ENCODE results near the gene PIK3R2. TPM values are rescaled to one million over a fixed set of nuclear protein-coding genes. Genes with fewer than 3 reads are reported as not detected.

PIK3R2 gene
- total RNA-seq, 1 experiment from 2014 or later, result 38.1 TPM

DNA sequence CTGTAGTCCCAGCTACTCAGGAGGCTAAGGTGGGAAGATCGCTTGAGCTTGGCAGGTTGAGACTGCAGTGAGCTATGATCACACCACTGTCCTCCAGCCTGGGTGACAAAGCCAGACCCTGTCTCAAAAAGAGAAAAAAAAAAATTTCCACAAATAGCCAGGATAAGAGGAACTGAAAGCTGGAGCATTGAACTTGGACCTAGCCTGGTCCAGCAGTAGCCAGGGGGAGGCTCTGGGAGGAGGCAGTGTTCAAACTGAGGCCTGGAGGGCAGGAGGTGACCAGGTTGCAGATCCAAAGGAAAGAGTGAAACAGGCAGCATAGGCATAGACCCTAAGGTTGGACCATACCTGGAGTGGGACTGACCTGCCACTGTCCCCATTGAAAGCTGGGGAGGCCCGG lies 26.9 kb upstream of the PIK3R2 start:
- Histone ChIP-seq H3K4me3 (ENCODE audit: low read depth, low read length, poor library complexity, severe bottlenecking) (no peak overlapping the region), H3K36me3 (ENCODE audit: insufficient read depth, low read length, poor library complexity, severe bottlenecking) (no peaks in the 10 kb centered on the region), H3K27me3 (replicated peaks; ENCODE audit: insufficient read depth, low read depth, low read length, poor library complexity) (no peaks in the 10 kb centered on the region), H3K9me3 (ENCODE audit: low read depth, low read length, poor library complexity, severe bottlenecking) (no peaks in the 10 kb centered on the region), H3K27ac (ENCODE audit: low read depth, low read length, poor library complexity, severe bottlenecking) (no peak overlapping the region), H3K4me1 (ENCODE audit: insufficient read depth, low read length, poor library complexity, severe bottlenecking) (no peaks in the 10 kb centered on the region)
- BruUV-seq (replicated peaks), result no TSS peak
- POLR2A ChIA-PET (ENCODE audit: low non-redundant PET), result no interaction called here
- intact Hi-C loops (cut with micrococcal nuclease; ENCODE audit: unreplicated experiment), result no loop called here
- TF ChIP-seq EZH2 (IDR thresholded peaks at IDR 0.05; ENCODE audit: borderline replicate concordance, low read depth, low read length, poor library complexity, severe bottlenecking), result no peak
- TF ChIP-seq, protein P1, sequence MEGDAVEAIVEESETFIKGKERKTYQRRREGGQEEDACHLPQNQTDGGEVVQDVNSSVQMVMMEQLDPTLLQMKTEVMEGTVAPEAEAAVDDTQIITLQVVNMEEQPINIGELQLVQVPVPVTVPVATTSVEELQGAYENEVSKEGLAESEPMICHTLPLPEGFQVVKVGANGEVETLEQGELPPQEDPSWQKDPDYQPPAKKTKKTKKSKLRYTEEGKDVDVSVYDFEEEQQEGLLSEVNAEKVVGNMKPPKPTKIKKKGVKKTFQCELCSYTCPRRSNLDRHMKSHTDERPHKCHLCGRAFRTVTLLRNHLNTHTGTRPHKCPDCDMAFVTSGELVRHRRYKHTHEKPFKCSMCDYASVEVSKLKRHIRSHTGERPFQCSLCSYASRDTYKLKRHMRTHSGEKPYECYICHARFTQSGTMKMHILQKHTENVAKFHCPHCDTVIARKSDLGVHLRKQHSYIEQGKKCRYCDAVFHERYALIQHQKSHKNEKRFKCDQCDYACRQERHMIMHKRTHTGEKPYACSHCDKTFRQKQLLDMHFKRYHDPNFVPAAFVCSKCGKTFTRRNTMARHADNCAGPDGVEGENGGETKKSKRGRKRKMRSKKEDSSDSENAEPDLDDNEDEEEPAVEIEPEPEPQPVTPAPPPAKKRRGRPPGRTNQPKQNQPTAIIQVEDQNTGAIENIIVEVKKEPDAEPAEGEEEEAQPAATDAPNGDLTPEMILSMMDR (conservative IDR thresholded peaks at IDR 0.05; ENCODE audit: low read depth, low read length), result no peak
- CTCF ChIA-PET, result no interaction called here
- DNase-seq (ENCODE audit: low spot score), result no peak

DNA sequence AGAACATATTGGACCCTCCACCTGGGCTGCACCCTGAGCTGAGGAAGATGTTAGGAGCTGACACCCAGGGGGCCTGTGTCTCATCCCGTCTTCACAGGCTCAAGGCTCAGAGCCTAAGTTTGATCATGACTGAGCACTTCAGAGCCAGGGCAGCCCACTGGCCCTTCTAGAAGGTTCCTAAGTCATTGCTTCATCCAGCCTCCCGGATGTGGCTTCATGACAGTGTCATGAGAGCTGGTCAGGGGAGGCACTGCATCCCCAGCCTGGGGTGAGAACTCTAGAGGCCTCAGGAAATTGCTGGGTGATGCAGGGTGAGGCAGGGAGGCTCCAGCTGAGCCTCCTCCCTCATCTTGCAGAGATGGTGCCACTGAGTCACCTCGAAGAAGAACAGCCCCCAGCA lies 24.9 kb upstream of the PIK3R2 start:
- no peaks in the 10 kb centered on the region for H3K4me1 ChIP-seq (ENCODE audit: insufficient read depth, low read length, poor library complexity, severe bottlenecking)
- POLR2A ChIA-PET (ENCODE audit: low non-redundant PET), result no interaction called here
- DNase-seq (ENCODE audit: low spot score), result no peak
- no peak overlapping the region for H3K27ac ChIP-seq (ENCODE audit: low read depth, low read length, poor library complexity, severe bottlenecking)
- H3K27me3 ChIP-seq (replicated peaks; ENCODE audit: insufficient read depth, low read depth, low read length, poor library complexity), result no peaks in the 10 kb centered on the region
- H3K4me3 ChIP-seq (ENCODE audit: low read depth, low read length, poor library complexity, severe bottlenecking), result no peak overlapping the region
- H3K36me3 ChIP-seq (ENCODE audit: insufficient read depth, low read length, poor library complexity, severe bottlenecking), result no peaks in the 10 kb centered on the region
- BruUV-seq (replicated peaks), result no TSS peak
- intact Hi-C loops (cut with micrococcal nuclease; ENCODE audit: unreplicated experiment), result no loop called here
- CTCF ChIA-PET, result no interaction called here
- H3K9me3 ChIP-seq (ENCODE audit: low read depth, low read length, poor library complexity, severe bottlenecking), result no peaks in the 10 kb centered on the region
- TF ChIP-seq, protein P1 (conservative IDR thresholded peaks at IDR 0.05; ENCODE audit: low read depth, low read length), result no peak
- no peak for TF ChIP-seq EZH2 (IDR thresholded peaks at IDR 0.05; ENCODE audit: borderline replicate concordance, low read depth, low read length, poor library complexity, severe bottlenecking)

DNA sequence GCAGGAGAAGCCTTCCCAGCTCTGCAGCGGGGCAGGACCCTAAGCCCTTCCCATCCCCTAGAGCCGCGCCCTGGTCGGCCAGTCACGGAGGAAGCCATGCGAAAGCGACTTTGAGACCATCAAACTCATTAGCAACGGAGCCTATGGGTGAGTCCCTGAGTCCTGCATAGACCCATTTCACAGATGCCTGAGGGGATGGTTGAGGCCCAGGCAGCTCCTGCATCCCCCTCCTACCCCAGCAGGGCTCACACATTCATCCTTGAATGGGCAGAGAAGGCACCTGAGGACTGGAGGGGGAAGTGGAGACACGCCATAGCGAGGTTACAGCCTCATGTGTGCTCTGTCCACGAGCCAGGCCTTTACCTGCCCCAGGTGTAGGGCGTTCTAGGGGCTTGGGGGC lies 24.2 kb upstream of the PIK3R2 start:
- H3K9me3 ChIP-seq (ENCODE audit: low read depth, low read length, poor library complexity, severe bottlenecking), result no peaks in the 10 kb centered on the region
- intact Hi-C loops (cut with micrococcal nuclease; ENCODE audit: unreplicated experiment), result no loop called here
- no peaks in the 10 kb centered on the region for H3K27me3 ChIP-seq (replicated peaks; ENCODE audit: insufficient read depth, low read depth, low read length, poor library complexity)
- H3K27ac ChIP-seq (ENCODE audit: low read depth, low read length, poor library complexity, severe bottlenecking), result no peak overlapping the region
- H3K4me3 ChIP-seq (ENCODE audit: low read depth, low read length, poor library complexity, severe bottlenecking), result no peak overlapping the region
- no peak for DNase-seq (ENCODE audit: low spot score)
- POLR2A ChIA-PET (ENCODE audit: low non-redundant PET), result no interaction called here
- TF ChIP-seq EZH2 (IDR thresholded peaks at IDR 0.05; ENCODE audit: borderline replicate concordance, low read depth, low read length, poor library complexity, severe bottlenecking), result no peak
- TF ChIP-seq, protein P1 (conservative IDR thresholded peaks at IDR 0.05; ENCODE audit: low read depth, low read length), result no peak
- no TSS peak for BruUV-seq (replicated peaks)
- CTCF ChIA-PET, result no interaction called here
- no peaks in the 10 kb centered on the region for H3K36me3 ChIP-seq (ENCODE audit: insufficient read depth, low read length, poor library complexity, severe bottlenecking)
- H3K4me1 ChIP-seq (ENCODE audit: insufficient read depth, low read length, poor library complexity, severe bottlenecking), result no peaks in the 10 kb centered on the region

All from A673 (cell line).